Nephron (organoid): ENCODE measurements around the gene TUBGCP6.

Experiments
- H3K27ac Mint-ChIP-seq, 3 experiments: 2 replicates each; pipeline ENCODE4 v1.8.0; 2020; ENCODE audit warnings: mixed read lengths in 3 of 3, mild to moderate bottlenecking in 2 of 3, moderate library complexity in 1 of 3
- H3K27me3 Mint-ChIP-seq: 2 replicates; pipeline ENCODE4 v1.8.0; 2021; ENCODE audit warnings: low read depth, mild to moderate bottlenecking, moderate library complexity, mixed read lengths
- H3K36me3 Mint-ChIP-seq: 2 replicates; pipeline ENCODE4 v1.8.0; 2020; ENCODE audit warnings: low read depth, mixed read lengths
- H3K4me1 Mint-ChIP-seq: 2 replicates; pipeline ENCODE4 v1.8.0; 2020; ENCODE audit warnings: mixed read lengths
- H3K4me3 Mint-ChIP-seq, 3 experiments: 2 replicates each; pipeline ENCODE4 v1.8.0; 2020; ENCODE audit warnings: mild to moderate bottlenecking in 3 of 3, mixed read lengths in 3 of 3, moderate library complexity in 2 of 3
- H3K9me3 Mint-ChIP-seq: 2 replicates; pipeline ENCODE4 v1.8.0; 2020; ENCODE audit warnings: mixed read lengths
- CTCF ChIP-seq, 3 experiments: fragments of 200-600 bp; sonication (generic); IDR thresholded peaks; one replicate each; pipeline ENCODE4 v1.5.0; 2021; ENCODE audit warnings: antibody characterized with exemption in 3 of 3; ENCODE audit not compliant: unreplicated experiment in 3 of 3

Gene TUBGCP6

GRCh38 chr22:50204571-50204970, 40.3 kb downstream of the TUBGCP6 start:
- peaks cover 7% of the 10 kb centered on the region for H3K27me3 Mint-ChIP-seq
- no peak for TF ChIP-seq CTCF (IDR thresholded peaks at IDR 0.05; ENCODE audit: unreplicated experiment in 3 of 3)
- H3K4me3 Mint-ChIP-seq, result no peak overlapping the region
- H3K36me3 Mint-ChIP-seq, result peaks cover 30% of the 10 kb centered on the region
- H3K9me3 Mint-ChIP-seq, result no peaks in the 10 kb centered on the region
- no peak overlapping the region for H3K27ac Mint-ChIP-seq
- H3K4me1 Mint-ChIP-seq, result peaks cover 25% of the 10 kb centered on the region

GRCh38 chr22:50203288-50203687, 41.5 kb downstream of the TUBGCP6 start:
- Mint-ChIP-seq H3K27ac (no peak overlapping the region), H3K4me1 (peaks cover 22% of the 10 kb centered on the region), H3K4me3 (peak overlapping the region in 2 of 3 experiments; percentile 30 to 43), H3K36me3 (peaks cover 27% of the 10 kb centered on the region), H3K9me3 (no peaks in the 10 kb centered on the region), H3K27me3 (peaks cover 7% of the 10 kb centered on the region)
- TF ChIP-seq CTCF (IDR thresholded peaks at IDR 0.05; ENCODE audit: unreplicated experiment in 3 of 3), result no peak

- Mint-ChIP-seq H3K27me3 (peaks cover 7% of the 10 kb centered on the region), H3K4me1 (peaks cover 20% of the 10 kb centered on the region), H3K27ac (peak overlapping the region; percentile 40 to 87 (median 86)), H3K36me3 (peaks cover 27% of the 10 kb centered on the region), H3K4me3 (peak overlapping the region; percentile 93 to 94 (median 93)), H3K9me3 (no peaks in the 10 kb centered on the region)
- no peak for TF ChIP-seq CTCF (IDR thresholded peaks at IDR 0.05; ENCODE audit: unreplicated experiment in 3 of 3)
Observed at GRCh38 chr22:50202130-50202666, 42.6 kb downstream of the TUBGCP6 start.

GRCh38 chr22:50201191-50202129, 43.4 kb downstream of the TUBGCP6 start:
- peaks cover 18% of the 10 kb centered on the region for H3K4me1 Mint-ChIP-seq
- no peaks in the 10 kb centered on the region for H3K9me3 Mint-ChIP-seq
- H3K4me3 Mint-ChIP-seq, result peak overlapping the region; percentile 93 to 94 (median 93)
- no peak for TF ChIP-seq CTCF (IDR thresholded peaks at IDR 0.05; ENCODE audit: unreplicated experiment in 3 of 3)
- peak overlapping the region; percentile 40 to 87 (median 86) for H3K27ac Mint-ChIP-seq
- peaks cover 26% of the 10 kb centered on the region for H3K36me3 Mint-ChIP-seq
- H3K27me3 Mint-ChIP-seq, result peaks cover 7% of the 10 kb centered on the region

GRCh38 chr22:50200461-50201190, 44.2 kb downstream of the TUBGCP6 start, which contains the start of gene SELENOO:
Gene SELENOO (plus strand): TSS chr22:50201011. CDS start chr22:50201037, 26 bp downstream.
- no peak for TF ChIP-seq CTCF (IDR thresholded peaks at IDR 0.05; ENCODE audit: unreplicated experiment in 3 of 3)
- peak within 1 kb of the TSS; percentile 40 to 87 (median 86) for H3K27ac Mint-ChIP-seq
- H3K9me3 Mint-ChIP-seq, result no peaks in the 10 kb centered on the region
- peaks cover 24% of the 10 kb centered on the region for H3K36me3 Mint-ChIP-seq
- peak within 1 kb of the TSS; percentile 93 to 94 (median 93) for H3K4me3 Mint-ChIP-seq
- H3K4me1 Mint-ChIP-seq, result peaks cover 16% of the 10 kb centered on the region
- peaks cover 7% of the 10 kb centered on the region for H3K27me3 Mint-ChIP-seq
